SU-DHL-6 (cell line): ENCODE data around the gene SLAIN1.

Experiments
- EZH2phosphoT487 ChIP-seq: fragments of 200-600 bp; sonication (generic), shearing (Covaris generic); conservative IDR thresholded peaks from 2 replicates; pipeline ENCODE4 v1.6.1; 2018; ENCODE audit warnings: mild to moderate bottlenecking, antibody characterized with exemption, low read length, moderate library complexity, mixed read lengths
- TF ChIP-seq, protein P1 (sequence below): fragments of 200-600 bp; sonication (generic); IDR thresholded peaks from one replicate; pipeline ENCODE4 v1.5.1; 2017; ENCODE audit warnings: antibody characterized with exemption, mild to moderate bottlenecking, low read length, moderate library complexity; ENCODE audit not compliant: insufficient read depth, poor library complexity, severe bottlenecking

DNA sequence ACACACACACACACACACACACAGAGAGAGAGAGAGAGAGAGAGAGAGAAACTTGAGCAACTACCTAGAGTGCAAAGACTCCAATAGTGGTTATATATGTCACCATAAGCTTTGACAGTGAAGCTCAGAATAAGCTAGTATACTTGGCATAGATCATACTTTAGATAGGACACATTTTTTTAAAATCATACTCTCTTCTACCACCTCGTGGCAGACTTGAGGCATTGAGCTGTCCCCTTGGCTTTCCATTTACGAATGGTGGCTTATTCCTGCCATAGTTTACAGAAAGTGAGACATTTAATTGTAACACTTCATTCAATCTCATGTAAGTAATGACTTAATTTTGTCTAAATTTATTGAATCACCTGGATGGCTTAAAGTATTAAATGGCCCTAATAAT lies 112.9 kb downstream of the SLAIN1 start:
- TF ChIP-seq, protein P1, sequence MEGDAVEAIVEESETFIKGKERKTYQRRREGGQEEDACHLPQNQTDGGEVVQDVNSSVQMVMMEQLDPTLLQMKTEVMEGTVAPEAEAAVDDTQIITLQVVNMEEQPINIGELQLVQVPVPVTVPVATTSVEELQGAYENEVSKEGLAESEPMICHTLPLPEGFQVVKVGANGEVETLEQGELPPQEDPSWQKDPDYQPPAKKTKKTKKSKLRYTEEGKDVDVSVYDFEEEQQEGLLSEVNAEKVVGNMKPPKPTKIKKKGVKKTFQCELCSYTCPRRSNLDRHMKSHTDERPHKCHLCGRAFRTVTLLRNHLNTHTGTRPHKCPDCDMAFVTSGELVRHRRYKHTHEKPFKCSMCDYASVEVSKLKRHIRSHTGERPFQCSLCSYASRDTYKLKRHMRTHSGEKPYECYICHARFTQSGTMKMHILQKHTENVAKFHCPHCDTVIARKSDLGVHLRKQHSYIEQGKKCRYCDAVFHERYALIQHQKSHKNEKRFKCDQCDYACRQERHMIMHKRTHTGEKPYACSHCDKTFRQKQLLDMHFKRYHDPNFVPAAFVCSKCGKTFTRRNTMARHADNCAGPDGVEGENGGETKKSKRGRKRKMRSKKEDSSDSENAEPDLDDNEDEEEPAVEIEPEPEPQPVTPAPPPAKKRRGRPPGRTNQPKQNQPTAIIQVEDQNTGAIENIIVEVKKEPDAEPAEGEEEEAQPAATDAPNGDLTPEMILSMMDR: peak; percentile 52
- no peak for TF ChIP-seq EZH2phosphoT487
